ENCODE results near the gene BLVRB. TPM values are rescaled to one million over a fixed set of nuclear protein-coding genes. Genes with fewer than 3 reads are reported as not detected.

The BLVRB gene
- total and polyA plus RNA-seq, 2 donors (not counting 3 experiments of a cell fraction or from before 2014, with no cell fraction given), result 30.8 to 113 TPM

- no peaks in the 10 kb centered on the region for H3K79me2 ChIP-seq (ENCODE audit: control insufficient read depth, insufficient read depth, low read length)
- no peak overlapping the region for H3K4me3 ChIP-seq (replicated peaks in 1 of 3; ENCODE audit: insufficient read depth in 1 of 3, low read depth in 1 of 3, low read length in 3 of 3)
- ChIA-PET CTCF (no interaction called here), POLR2A (no interaction called here)
- no peak overlapping the region for H3K9ac ChIP-seq (replicated peaks; ENCODE audit: extremely low read depth, insufficient read depth, low read length)
- H3K27ac ChIP-seq (ENCODE audit: insufficient read depth, low read depth, low read length), result no peak overlapping the region
- H3K27me3 ChIP-seq (ENCODE audit: control insufficient read depth in 2 of 2, insufficient read depth in 2 of 2, low read length in 2 of 2), result peaks cover 24 to 30% of the 10 kb centered on the region in 2 experiments
- H2AFZ ChIP-seq (ENCODE audit: low read depth, low read length), result no peak overlapping the region
- no peak for TF ChIP-seq FOS (IDR thresholded peaks at IDR 0.05; ENCODE audit: borderline replicate concordance, insufficient read depth, low read length)
- peak; percentile 2 for TF ChIP-seq EZH2 (IDR thresholded peaks at IDR 0.05; ENCODE audit: borderline replicate concordance, low read depth, low read length, severe bottlenecking)
- H3K36me3 ChIP-seq (ENCODE audit: control insufficient read depth in 2 of 2, extremely low read depth in 1 of 2, insufficient read depth in 2 of 2, low read length in 2 of 2), result no peaks in the 10 kb centered on the region
- FAIRE-seq, result no peak
- no peak for DNase-seq (ENCODE audit: low read depth, low spot score)
- no peak overlapping the region for H3K4me2 ChIP-seq (ENCODE audit: insufficient read depth, low read length)
- no peaks in the 10 kb centered on the region for H3K9me3 ChIP-seq (replicated peaks; ENCODE audit: control insufficient read depth, insufficient read depth, low read length)
- dilution Hi-C loops (cut with MboI; ENCODE audit: extremely low pct_ligation_motif_present, low sequenced_read_pairs) (no loop called here), intact Hi-C loops (cut with micrococcal nuclease) (no loop called here)
- no peaks in the 10 kb centered on the region for H3K4me1 ChIP-seq (ENCODE audit: control insufficient read depth, extremely low read depth, insufficient read depth, low read length)
- no TSS peak for BruUV-seq (replicated peaks)
- no peaks in the 10 kb centered on the region for H4K20me1 ChIP-seq (replicated peaks; ENCODE audit: control insufficient read depth, extremely low read depth, insufficient read depth, low read length)
- H3K9me1 ChIP-seq (replicated peaks; ENCODE audit: control insufficient read depth, extremely low read depth, insufficient read depth, low read length), result no peaks in the 10 kb centered on the region
Observed at GRCh38 chr19:40513741-40514315, 48.3 kb upstream of the BLVRB start.

DNA sequence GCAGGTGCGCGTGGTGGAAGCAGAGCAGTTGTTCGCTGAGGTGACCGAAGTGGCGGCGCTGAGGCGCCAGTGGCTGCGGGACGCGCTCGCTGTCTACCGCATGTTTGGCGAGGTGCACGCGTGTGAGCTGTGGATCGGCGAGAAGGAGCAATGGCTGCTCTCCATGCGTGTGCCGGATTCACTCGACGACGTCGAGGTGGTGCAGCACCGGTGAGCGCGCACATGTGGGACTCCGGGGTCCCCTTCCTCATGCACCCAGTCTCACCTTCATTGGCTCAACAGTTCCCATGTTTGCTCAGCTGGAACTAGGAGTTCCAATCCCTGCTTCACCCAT lies 47.8 kb upstream of the BLVRB start:
- dilution Hi-C loops (cut with MboI; ENCODE audit: extremely low pct_ligation_motif_present, low sequenced_read_pairs) (no loop called here), intact Hi-C loops (cut with micrococcal nuclease) (no loop called here)
- FAIRE-seq (no peak), DNase-seq (ENCODE audit: low read depth, low spot score) (no peak)
- H3K9ac ChIP-seq (replicated peaks; ENCODE audit: extremely low read depth, insufficient read depth, low read length), result no peak overlapping the region
- BruUV-seq (replicated peaks), result no TSS peak
- no peaks in the 10 kb centered on the region for H3K9me1 ChIP-seq (replicated peaks; ENCODE audit: control insufficient read depth, extremely low read depth, insufficient read depth, low read length)
- H3K4me3 ChIP-seq (replicated peaks in 1 of 3; ENCODE audit: insufficient read depth in 1 of 3, low read depth in 1 of 3, low read length in 3 of 3), result no peak overlapping the region
- TF ChIP-seq POLR2A (IDR thresholded peaks at IDR 0.05; ENCODE audit: low read depth, low read length) (no peak), JUN (IDR thresholded peaks at IDR 0.05; ENCODE audit: borderline replicate concordance, insufficient read depth, insufficient read length, low read depth) (no peak), POLR2AphosphoS5 (IDR thresholded peaks at IDR 0.05; ENCODE audit: insufficient read depth, low read depth, low read length) (no peak), EZH2 (IDR thresholded peaks at IDR 0.05; ENCODE audit: borderline replicate concordance, low read depth, low read length, severe bottlenecking) (no peak), FOS (IDR thresholded peaks at IDR 0.05; ENCODE audit: borderline replicate concordance, insufficient read depth, low read length) (no peak), MYC (IDR thresholded peaks at IDR 0.05; ENCODE audit: low read depth, low read length) (no peak), GATA2 (IDR thresholded peaks at IDR 0.05; ENCODE audit: insufficient read depth, insufficient read length, low read depth, low read length) (no peak)
- TF ChIP-seq, protein P1, sequence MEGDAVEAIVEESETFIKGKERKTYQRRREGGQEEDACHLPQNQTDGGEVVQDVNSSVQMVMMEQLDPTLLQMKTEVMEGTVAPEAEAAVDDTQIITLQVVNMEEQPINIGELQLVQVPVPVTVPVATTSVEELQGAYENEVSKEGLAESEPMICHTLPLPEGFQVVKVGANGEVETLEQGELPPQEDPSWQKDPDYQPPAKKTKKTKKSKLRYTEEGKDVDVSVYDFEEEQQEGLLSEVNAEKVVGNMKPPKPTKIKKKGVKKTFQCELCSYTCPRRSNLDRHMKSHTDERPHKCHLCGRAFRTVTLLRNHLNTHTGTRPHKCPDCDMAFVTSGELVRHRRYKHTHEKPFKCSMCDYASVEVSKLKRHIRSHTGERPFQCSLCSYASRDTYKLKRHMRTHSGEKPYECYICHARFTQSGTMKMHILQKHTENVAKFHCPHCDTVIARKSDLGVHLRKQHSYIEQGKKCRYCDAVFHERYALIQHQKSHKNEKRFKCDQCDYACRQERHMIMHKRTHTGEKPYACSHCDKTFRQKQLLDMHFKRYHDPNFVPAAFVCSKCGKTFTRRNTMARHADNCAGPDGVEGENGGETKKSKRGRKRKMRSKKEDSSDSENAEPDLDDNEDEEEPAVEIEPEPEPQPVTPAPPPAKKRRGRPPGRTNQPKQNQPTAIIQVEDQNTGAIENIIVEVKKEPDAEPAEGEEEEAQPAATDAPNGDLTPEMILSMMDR (IDR thresholded peaks at IDR 0.05; ENCODE audit: extremely low read depth in 1 of 2, insufficient read depth in 1 of 2, low read depth in 1 of 2, low read length in 2 of 2), result no peak
- TF ChIP-seq, protein P2, sequence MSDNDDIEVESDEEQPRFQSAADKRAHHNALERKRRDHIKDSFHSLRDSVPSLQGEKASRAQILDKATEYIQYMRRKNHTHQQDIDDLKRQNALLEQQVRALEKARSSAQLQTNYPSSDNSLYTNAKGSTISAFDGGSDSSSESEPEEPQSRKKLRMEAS (IDR thresholded peaks at IDR 0.05; ENCODE audit: insufficient read depth, insufficient read length), result no peak
- peaks cover 24 to 30% of the 10 kb centered on the region in 2 experiments for H3K27me3 ChIP-seq (ENCODE audit: control insufficient read depth in 2 of 2, insufficient read depth in 2 of 2, low read length in 2 of 2)
- no peaks in the 10 kb centered on the region for H4K20me1 ChIP-seq (replicated peaks; ENCODE audit: control insufficient read depth, extremely low read depth, insufficient read depth, low read length)
- no peaks in the 10 kb centered on the region for H3K79me2 ChIP-seq (ENCODE audit: control insufficient read depth, insufficient read depth, low read length)
- H3K36me3 ChIP-seq (ENCODE audit: control insufficient read depth in 2 of 2, extremely low read depth in 1 of 2, insufficient read depth in 2 of 2, low read length in 2 of 2), result no peaks in the 10 kb centered on the region
- ChIA-PET CTCF (interaction anchor here (0.9 to 1.6 kb wide), 4 partner anchors 8 to 49 kb away, joined by 3 to 7 read pairs (median 4); no protein-coding TSS in a partner anchor), POLR2A (no interaction called here)
- no peak overlapping the region for H3K4me2 ChIP-seq (ENCODE audit: insufficient read depth, low read length)
- H3K9me3 ChIP-seq (replicated peaks; ENCODE audit: control insufficient read depth, insufficient read depth, low read length), result no peaks in the 10 kb centered on the region
- no peak overlapping the region for H3K27ac ChIP-seq (ENCODE audit: insufficient read depth, low read depth, low read length)
- H3K4me1 ChIP-seq (ENCODE audit: control insufficient read depth, extremely low read depth, insufficient read depth, low read length), result no peaks in the 10 kb centered on the region
- no peak overlapping the region for H2AFZ ChIP-seq (ENCODE audit: low read depth, low read length)
